ENCODE results near the gene AK8.

The AK8 gene

GRCh38 chr9:132753593-132753880, 124.5 kb downstream of the AK8 start:
- Histone ChIP-seq H3K27ac (ENCODE audit: low read depth, low read length, severe bottlenecking) (no peak overlapping the region), H3K4me3 (ENCODE audit: extremely low read depth, insufficient read depth, low read length, poor library complexity, severe bottlenecking) (no peak overlapping the region), H3K36me3 (ENCODE audit: control insufficient read depth, insufficient read depth, low read length) (no peaks in the 10 kb centered on the region), H3K9me3 (ENCODE audit: control insufficient read depth, low read length) (no peaks in the 10 kb centered on the region), H3K4me1 (ENCODE audit: control insufficient read depth, insufficient read depth, low read length, poor library complexity, severe bottlenecking) (no peaks in the 10 kb centered on the region)
- WGBS, 2 experiments (ENCODE audit: insufficient coverage in 2 of 2), result 86 to 90% methylated on average over 7 of the region's 7 CpGs

DNA sequence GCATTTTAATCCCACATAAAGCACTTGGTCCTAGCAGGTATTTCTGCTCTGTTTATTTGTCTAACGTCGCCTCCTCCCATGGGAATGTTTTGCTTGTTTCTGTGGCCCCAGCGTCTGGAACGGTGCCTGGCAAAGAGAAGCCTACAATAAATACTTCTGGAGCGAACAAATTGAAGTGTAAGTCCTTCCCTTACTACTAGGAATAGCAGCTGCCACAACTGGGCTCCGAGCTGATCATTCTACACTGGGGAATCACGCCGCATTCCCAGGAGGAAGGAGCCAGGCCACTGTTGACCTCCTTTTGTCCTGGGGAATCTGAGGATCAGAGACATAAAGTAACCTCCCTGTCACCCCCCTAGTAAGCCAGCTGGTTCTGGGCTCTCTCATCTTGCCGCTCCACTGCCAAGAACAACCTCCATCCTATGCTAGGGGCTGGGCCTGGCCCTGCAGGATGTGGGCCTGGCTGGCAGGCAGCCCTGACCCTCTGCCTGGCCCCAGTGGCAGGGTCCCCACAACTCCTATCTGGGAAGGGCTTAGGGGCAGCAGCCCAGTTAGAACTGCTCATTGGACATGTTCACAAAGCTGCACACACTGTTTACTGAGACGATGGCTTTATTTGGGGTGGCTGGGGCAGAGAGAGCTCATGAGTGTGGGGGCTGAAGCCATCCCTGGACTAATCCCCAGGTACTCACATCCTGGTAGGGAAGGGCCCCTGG, 125.0 kb downstream of the AK8 start:
- no peaks in the 10 kb centered on the region for H3K4me1 ChIP-seq (ENCODE audit: control insufficient read depth, insufficient read depth, low read length, poor library complexity, severe bottlenecking)
- no peaks in the 10 kb centered on the region for H3K36me3 ChIP-seq (ENCODE audit: control insufficient read depth, insufficient read depth, low read length)
- H3K4me3 ChIP-seq (ENCODE audit: extremely low read depth, insufficient read depth, low read length, poor library complexity, severe bottlenecking), result no peak overlapping the region
- no peaks in the 10 kb centered on the region for H3K9me3 ChIP-seq (ENCODE audit: control insufficient read depth, low read length)
- 68 to 85% methylated on average over 9 to 10 of the region's 10 CpGs for WGBS, 2 experiments (ENCODE audit: insufficient coverage in 2 of 2)
- H3K27ac ChIP-seq (ENCODE audit: low read depth, low read length, severe bottlenecking), result peak overlapping the region; percentile 59

DNA sequence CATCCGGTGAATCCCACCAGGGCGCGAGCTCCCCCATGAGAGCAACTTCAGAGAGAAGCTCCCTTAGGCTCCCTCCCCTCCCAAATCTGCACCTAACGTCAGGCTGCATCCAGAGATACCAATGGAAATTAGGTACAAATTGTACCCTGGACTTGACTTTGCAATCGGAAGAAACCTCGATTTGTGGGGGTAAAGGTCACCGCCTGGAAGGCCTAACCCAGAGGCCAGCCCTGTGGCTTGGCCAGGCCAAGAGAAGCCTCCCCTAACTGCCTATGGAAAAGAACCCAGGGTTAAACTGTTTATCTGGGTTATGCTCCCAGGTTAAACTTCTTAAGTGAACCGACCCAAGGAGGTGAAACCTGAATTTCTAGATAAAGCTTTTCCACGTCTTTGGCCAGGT, 127.4 kb downstream of the AK8 start:
- WGBS, 2 experiments (ENCODE audit: insufficient coverage in 2 of 2), result 75 to 85% methylated on average over 5 to 7 of the region's 9 CpGs
- Histone ChIP-seq H3K9me3 (ENCODE audit: control insufficient read depth, low read length) (no peaks in the 10 kb centered on the region), H3K4me3 (ENCODE audit: extremely low read depth, insufficient read depth, low read length, poor library complexity, severe bottlenecking) (no peak overlapping the region), H3K36me3 (ENCODE audit: control insufficient read depth, insufficient read depth, low read length) (no peaks in the 10 kb centered on the region), H3K4me1 (ENCODE audit: control insufficient read depth, insufficient read depth, low read length, poor library complexity, severe bottlenecking) (no peaks in the 10 kb centered on the region), H3K27ac (ENCODE audit: low read depth, low read length, severe bottlenecking) (no peak overlapping the region)

DNA sequence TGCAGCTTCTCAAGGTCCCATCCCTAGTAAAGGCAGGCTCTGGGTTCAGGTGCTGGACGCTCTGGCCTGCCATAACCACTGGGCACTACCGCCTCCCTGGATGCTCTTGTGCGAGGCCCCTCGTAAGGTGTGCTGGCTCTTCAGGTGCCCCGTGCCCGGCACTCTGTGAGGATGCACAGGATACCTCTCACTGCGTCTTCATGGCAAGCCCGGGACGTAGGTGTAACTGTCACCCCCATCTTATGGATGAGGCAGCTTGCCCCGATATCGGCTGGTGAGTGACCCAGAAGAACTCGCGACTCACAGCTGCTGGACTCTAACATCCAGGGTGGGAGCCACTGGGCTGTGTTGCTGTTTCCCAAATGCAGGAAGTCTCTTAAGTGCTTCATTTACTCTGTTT, 128.8 kb downstream of the AK8 start:
- H3K27ac ChIP-seq (ENCODE audit: low read depth, low read length, severe bottlenecking), result no peak overlapping the region
- H3K9me3 ChIP-seq (ENCODE audit: control insufficient read depth, low read length), result no peaks in the 10 kb centered on the region
- peaks cover 13% of the 10 kb centered on the region for H3K4me1 ChIP-seq (ENCODE audit: control insufficient read depth, insufficient read depth, low read length, poor library complexity, severe bottlenecking)
- H3K36me3 ChIP-seq (ENCODE audit: control insufficient read depth, insufficient read depth, low read length), result no peaks in the 10 kb centered on the region
- H3K4me3 ChIP-seq (ENCODE audit: extremely low read depth, insufficient read depth, low read length, poor library complexity, severe bottlenecking), result no peak overlapping the region
- 91% methylated on average over 13 of the region's 13 CpGs for WGBS, 2 experiments (ENCODE audit: insufficient coverage in 2 of 2)

DNA sequence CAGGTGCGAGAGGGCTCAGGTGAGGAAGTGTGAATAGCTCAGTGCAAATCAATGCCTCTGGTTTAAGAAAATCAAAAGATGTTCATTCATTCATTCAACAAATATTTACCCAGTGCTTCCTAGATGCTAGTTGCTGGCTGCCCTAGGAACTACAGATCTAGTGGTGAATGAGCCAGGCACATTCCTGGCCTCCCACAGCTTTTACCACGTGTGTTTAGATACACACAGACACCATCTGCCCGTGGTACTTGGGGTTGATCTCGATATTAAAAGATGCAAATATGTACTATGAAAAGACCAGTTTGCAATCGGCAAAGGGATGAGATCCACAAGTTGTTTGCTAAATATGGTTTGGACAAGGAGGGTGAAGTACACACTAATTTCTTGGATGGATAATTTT, 129.6 kb downstream of the AK8 start:
- 72 to 86% methylated on average over 2 to 4 of the region's 5 CpGs for WGBS, 2 experiments (ENCODE audit: insufficient coverage in 2 of 2)
- H3K27ac ChIP-seq (ENCODE audit: low read depth, low read length, severe bottlenecking), result no peak overlapping the region

GRCh38 chr9:132745756-132746709, 132.1 kb downstream of the AK8 start:
- Histone ChIP-seq H3K36me3 (ENCODE audit: control insufficient read depth, insufficient read depth, low read length) (no peaks in the 10 kb centered on the region), H3K27ac (ENCODE audit: low read depth, low read length, severe bottlenecking) (no peak overlapping the region), H3K4me1 (ENCODE audit: control insufficient read depth, insufficient read depth, low read length, poor library complexity, severe bottlenecking) (peaks cover 20% of the 10 kb centered on the region), H3K4me3 (ENCODE audit: extremely low read depth, insufficient read depth, low read length, poor library complexity, severe bottlenecking) (no peak overlapping the region), H3K9me3 (ENCODE audit: control insufficient read depth, low read length) (no peaks in the 10 kb centered on the region)
- 60 to 69% methylated on average over 10 to 16 of the region's 19 CpGs for WGBS, 2 experiments (ENCODE audit: insufficient coverage in 2 of 2)

More for the DNA sequence above, 129.6 kb downstream of the AK8 start:
- no peaks in the 10 kb centered on the region for H3K36me3 ChIP-seq (ENCODE audit: control insufficient read depth, insufficient read depth, low read length)
- no peak overlapping the region for H3K4me3 ChIP-seq (ENCODE audit: extremely low read depth, insufficient read depth, low read length, poor library complexity, severe bottlenecking)
- peaks cover 20% of the 10 kb centered on the region for H3K4me1 ChIP-seq (ENCODE audit: control insufficient read depth, insufficient read depth, low read length, poor library complexity, severe bottlenecking)
- no peaks in the 10 kb centered on the region for H3K9me3 ChIP-seq (ENCODE audit: control insufficient read depth, low read length)

DNA sequence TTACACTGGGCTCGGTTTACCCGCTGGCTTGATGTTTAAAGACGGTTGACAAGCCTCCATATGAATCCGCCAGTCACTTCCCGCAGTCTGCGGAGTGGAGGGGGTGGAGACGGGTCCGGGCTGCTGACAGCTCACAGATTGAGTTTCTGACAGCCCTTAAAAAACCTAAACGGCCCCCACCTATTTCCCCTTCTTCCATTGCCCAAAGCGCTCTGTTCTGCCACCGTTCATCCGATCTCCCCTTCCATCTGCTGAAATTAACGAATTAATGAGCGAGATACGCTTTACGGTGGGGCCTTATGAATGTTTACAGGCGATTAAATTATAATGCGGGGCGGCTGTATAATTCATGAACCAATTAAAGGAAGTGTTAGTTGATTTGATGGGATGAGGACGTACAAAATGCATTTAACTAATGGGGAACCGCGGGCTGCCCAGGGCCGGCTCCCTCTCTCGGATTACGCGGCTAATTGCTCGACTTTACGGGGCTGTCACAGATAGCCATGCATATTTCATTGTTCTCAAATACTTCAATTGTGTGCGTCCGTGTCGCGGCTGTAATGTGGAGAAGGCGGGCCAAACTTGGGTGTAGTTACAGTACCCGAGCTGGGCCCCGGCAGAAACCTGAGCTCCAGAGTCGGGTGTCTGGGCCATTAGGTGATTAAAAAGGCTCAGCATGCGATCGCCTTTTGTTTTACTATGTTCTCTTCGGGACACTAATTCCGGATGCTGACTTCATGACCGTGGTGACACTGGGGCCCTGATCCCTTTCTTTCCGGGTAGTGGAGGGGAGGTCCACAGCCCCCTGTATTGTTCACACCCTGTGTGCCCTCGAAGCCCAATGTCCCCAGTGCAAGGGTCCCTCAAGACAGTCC, 133.0 kb downstream of the AK8 start:
- H3K36me3 ChIP-seq (ENCODE audit: control insufficient read depth, insufficient read depth, low read length), result no peaks in the 10 kb centered on the region
- no peak overlapping the region for H3K4me3 ChIP-seq (ENCODE audit: extremely low read depth, insufficient read depth, low read length, poor library complexity, severe bottlenecking)
- H3K9me3 ChIP-seq (ENCODE audit: control insufficient read depth, low read length), result no peaks in the 10 kb centered on the region
- WGBS, 2 experiments (ENCODE audit: insufficient coverage in 2 of 2), result 0 to 4% methylated on average over 30 of the region's 43 CpGs
- H3K27ac ChIP-seq (ENCODE audit: low read depth, low read length, severe bottlenecking), result no peak overlapping the region
- H3K4me1 ChIP-seq (ENCODE audit: control insufficient read depth, insufficient read depth, low read length, poor library complexity, severe bottlenecking), result peaks cover 20% of the 10 kb centered on the region

- WGBS, 2 experiments (ENCODE audit: insufficient coverage in 2 of 2), result 14 to 27% methylated on average over 7 to 9 of the region's 13 CpGs
- Histone ChIP-seq H3K27ac (ENCODE audit: low read depth, low read length, severe bottlenecking) (no peak overlapping the region), H3K36me3 (ENCODE audit: control insufficient read depth, insufficient read depth, low read length) (no peaks in the 10 kb centered on the region), H3K9me3 (ENCODE audit: control insufficient read depth, low read length) (no peaks in the 10 kb centered on the region), H3K4me3 (ENCODE audit: extremely low read depth, insufficient read depth, low read length, poor library complexity, severe bottlenecking) (no peak overlapping the region), H3K4me1 (ENCODE audit: control insufficient read depth, insufficient read depth, low read length, poor library complexity, severe bottlenecking) (peaks cover 20% of the 10 kb centered on the region)
These were observed 134.1 kb downstream of the AK8 start for GRCh38 chr9:132743931-132744479.

- 20 to 29% methylated on average over 14 of the region's 17 CpGs for WGBS, 2 experiments (ENCODE audit: insufficient coverage in 2 of 2)
- Histone ChIP-seq H3K36me3 (ENCODE audit: control insufficient read depth, insufficient read depth, low read length) (no peaks in the 10 kb centered on the region), H3K9me3 (ENCODE audit: control insufficient read depth, low read length) (no peaks in the 10 kb centered on the region), H3K4me1 (ENCODE audit: control insufficient read depth, insufficient read depth, low read length, poor library complexity, severe bottlenecking) (peaks cover 20% of the 10 kb centered on the region), H3K4me3 (ENCODE audit: extremely low read depth, insufficient read depth, low read length, poor library complexity, severe bottlenecking) (no peak overlapping the region), H3K27ac (ENCODE audit: low read depth, low read length, severe bottlenecking) (no peak overlapping the region)
These were observed 135.2 kb downstream of the AK8 start for GRCh38 chr9:132742821-132743311.
